ENCODE results near the gene TBCE. TPM values are rescaled to one million over a fixed set of nuclear protein-coding genes. Genes with fewer than 3 reads are reported as not detected.
A peak's percentile ranks its signal among the peaks of the same experiment; 100 is the strongest.

TBCE gene
- total RNA-seq, 2 donors from 2014 or later, result 27.7 to 37.3 TPM

DNA sequence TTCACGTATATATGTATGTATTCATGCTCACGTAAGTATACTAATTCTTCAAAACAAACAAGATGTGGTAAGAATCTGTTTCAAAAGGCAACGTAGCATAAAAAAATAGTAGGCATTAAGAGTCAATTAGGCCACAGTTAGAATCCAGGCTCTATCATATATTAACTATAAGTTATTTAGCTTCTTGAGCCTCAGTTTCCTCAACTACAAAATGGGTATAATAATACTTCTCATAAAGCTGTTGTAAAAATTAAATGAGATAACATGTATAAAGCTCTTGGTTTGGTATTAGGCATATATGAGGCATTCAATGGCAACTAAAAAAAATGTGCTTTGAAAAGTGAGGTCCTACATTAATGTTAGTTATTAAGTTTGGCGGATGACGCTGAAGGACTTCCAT lies 127.8 kb downstream of the TBCE start:
- peaks cover 7 to 15% of the 10 kb centered on the region in 2 donors for H3K36me3 Mint-ChIP-seq (ENCODE audit: insufficient read depth in 2 of 2)
- H3K4me3 Mint-ChIP-seq, result no peak overlapping the region
- no peaks in the 10 kb centered on the region for H3K27me3 Mint-ChIP-seq (ENCODE audit: low read depth)
- H3K9me3 Mint-ChIP-seq, result no peaks in the 10 kb centered on the region
- H3K27ac Mint-ChIP-seq, result no peak overlapping the region
- ATAC-seq (replicated peaks in 1 of 2) (no peak), DNase-seq (no peak)
- H3K4me1 Mint-ChIP-seq (ENCODE audit: low read depth), result peaks cover 28% of the 10 kb centered on the region

DNA sequence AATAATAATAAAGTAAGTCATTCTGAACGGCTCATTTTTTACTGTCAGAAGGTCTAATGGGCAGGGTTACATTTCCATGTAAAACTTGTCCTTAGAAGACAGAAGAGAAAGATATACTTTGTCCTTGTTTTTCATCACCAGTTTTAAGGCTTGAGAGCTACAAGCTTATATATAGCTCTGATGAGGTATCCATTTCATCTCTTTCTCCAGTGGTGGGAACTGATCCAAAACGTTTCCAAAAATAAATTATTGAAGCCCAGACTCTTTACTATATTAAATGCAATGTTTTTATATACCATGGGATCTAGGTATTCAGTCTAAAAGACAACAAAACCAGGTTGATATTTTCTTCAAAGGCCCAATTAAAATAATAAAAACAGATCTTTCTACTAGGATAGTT lies 128.3 kb downstream of the TBCE start:
- H3K9me3 Mint-ChIP-seq, result no peaks in the 10 kb centered on the region
- H3K36me3 Mint-ChIP-seq (ENCODE audit: insufficient read depth in 2 of 2), result peaks cover 7 to 15% of the 10 kb centered on the region in 2 donors
- no peak overlapping the region for H3K27ac Mint-ChIP-seq
- no peak overlapping the region for H3K4me3 Mint-ChIP-seq
- H3K4me1 Mint-ChIP-seq (ENCODE audit: low read depth), result peaks cover 25% of the 10 kb centered on the region
- DNase-seq (no peak), ATAC-seq (replicated peaks in 1 of 2) (no peak)
- H3K27me3 Mint-ChIP-seq (ENCODE audit: low read depth), result no peaks in the 10 kb centered on the region

DNA sequence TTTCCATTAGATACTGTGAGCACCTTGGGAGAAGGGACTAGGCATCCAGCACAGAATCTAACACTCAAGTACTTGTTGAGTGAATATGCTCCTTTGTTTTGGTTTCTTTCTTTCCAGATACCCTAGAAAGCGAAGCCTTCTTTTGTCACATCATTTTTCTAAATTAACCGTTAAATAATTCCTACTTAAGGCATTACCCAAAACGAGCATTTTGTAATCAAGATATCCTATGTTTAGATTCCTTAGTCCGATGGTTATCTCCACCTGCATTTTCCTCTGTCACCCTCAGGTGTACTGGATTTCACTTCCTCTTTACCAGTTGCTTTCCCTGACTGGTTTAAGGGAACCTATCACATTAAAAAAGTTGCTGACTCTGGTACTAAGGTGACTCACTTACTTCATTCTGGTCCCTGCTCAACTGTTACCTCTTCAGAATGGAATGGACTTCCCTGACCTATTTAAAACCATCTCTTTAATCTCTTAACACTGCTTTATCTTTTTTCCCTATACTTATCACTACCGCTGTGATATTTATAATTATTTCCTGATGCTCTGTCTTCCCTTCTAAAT lies 133.8 kb downstream of the TBCE start:
- DNase-seq, result no peak
- Mint-ChIP-seq H3K27me3 (ENCODE audit: low read depth) (no peaks in the 10 kb centered on the region), H3K4me1 (ENCODE audit: low read depth) (peaks cover 22% of the 10 kb centered on the region), H3K4me3 (no peak overlapping the region), H3K36me3 (ENCODE audit: insufficient read depth in 2 of 2) (no peaks in the 10 kb centered on the region), H3K9me3 (no peaks in the 10 kb centered on the region), H3K27ac (peak overlapping the region; percentile 22)
- ATAC-seq (replicated peaks in 1 of 2), result no peak

Other genes starting within 250 kb of the TBCE start
- gene TOMM20, start 238.6 kb upstream of the TBCE start, total RNA-seq, result 100 to 1,000 TPM; 140 to 154 TPM
- gene RBM34, start 206.2 kb upstream of the TBCE start, total RNA-seq, result 100 to 1,000 TPM; 127 to 128 TPM
- gene ARID4B, start 39.2 kb upstream of the TBCE start, total RNA-seq, result 10 to 100 TPM; 65.5 to 68.4 TPM
- gene GGPS1, start 38.9 kb upstream of the TBCE start, total RNA-seq, result 10 to 100 TPM; 57.2 to 60.4 TPM
- gene B3GALNT2, start 137.0 kb downstream of the TBCE start, total RNA-seq, result 1 to 10 TPM; 8.8 to 9.1 TPM